HL-60/S4 treated with retinoic acid at 250 ng/mL for 4 days and 3 days (cell line): Measurements from ENCODE around the gene AFDN.

ENCODE experiments used
- in situ Hi-C: fragments of 300-500 bp; cut with MboI; formaldehyde crosslinking; loops from 2 replicates; pipeline ENCODE4 v1.7.0; 2022; ENCODE audit warnings: low sequenced_read_pairs

AFDN gene

GRCh38 chr6:167976708-167977107 is 150.0 kb downstream of the AFDN start:
- in situ Hi-C loops, result no loop called here

DNA sequence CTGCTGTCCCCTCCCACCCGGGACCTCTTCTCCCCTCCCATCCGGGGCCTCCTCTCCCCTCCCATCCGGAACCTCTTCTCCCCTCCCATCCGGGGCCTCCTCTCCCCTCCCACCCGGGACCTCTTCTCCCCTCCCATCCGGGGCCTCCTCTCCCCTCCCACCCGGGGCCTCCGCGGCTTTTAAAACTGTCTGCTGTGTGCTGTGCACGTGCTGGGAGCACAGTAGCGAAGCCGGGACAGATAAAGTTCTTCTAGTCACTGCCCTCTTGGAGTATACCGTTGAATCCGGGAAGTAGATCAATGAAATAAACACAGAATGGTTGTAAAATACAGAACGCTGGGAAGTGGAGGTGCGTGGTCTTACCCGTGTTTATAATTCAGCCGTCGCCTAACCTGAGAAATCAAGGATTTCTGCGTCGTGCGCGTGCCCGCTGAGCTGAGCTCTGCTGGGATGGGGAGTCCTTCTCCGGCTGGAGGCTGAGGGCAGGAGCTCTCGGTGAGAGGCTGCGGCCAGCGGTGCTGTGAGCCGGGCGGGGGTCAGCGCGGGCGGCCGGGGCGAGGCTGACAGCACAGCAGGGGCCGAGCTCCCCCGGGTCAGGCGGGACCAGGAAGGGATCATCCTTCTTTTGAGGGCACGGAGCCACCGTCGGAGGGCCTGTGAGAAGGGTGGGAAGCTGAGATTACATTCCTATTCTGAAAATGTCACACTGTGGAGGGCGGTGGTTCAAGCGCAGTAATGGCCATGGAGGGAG is 151.2 kb downstream of the AFDN start:
- in situ Hi-C loops, result no loop called here

DNA sequence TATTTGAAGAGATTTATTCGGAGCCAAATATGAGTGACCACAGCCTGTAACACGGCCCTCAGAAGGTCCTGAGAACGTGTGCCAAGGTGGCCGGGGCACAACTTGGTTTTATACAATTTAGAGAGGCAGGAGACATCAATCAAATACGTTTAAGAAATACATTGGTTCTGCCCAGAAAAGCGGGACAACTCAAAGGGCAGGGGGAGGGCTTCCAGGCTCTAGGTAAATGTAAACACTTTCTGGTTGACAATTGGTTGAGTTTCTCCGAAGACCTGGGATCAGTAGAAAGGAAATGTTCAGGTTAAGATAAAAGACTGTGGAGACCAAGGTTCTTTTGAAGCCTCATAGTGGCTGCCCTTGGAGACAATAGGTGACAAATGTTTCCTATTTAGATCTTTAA is 151.9 kb downstream of the AFDN start:
- in situ Hi-C loops, result no loop called here

DNA sequence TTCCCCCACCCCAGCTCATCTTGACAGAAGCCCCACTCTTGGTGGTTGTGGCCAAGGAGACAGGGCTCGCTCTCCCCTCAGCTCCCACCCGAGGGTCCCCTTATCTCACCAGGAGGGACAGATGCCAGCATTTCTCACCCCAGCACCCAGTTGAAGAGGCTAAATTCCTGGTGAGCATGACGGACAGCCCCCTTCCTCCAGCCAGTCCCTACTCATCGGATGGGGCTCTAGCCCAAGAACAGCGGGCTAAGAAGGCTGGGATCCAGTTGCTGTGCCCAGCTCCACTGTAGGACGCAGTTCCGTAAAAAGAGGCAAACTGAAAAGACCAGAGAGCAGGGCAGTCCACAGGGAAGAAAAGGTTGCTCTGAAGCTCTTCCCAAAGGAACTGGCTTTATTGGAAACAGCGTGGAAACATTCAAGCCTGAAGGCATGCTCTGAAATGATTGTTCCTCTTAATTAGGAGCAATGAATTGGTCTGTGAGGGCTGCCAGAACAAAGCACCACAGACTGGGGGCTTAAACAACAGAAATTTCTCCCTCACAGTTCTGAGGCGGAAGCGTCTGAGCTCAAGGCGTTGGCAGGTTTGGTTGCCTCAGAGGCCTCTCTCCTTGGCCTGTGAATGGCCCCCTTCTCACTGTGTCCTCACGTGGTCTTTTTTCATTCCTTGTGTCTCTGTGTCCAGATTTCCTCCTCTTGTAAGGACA is 152.9 kb downstream of the AFDN start:
- in situ Hi-C loops, result no loop called here

DNA sequence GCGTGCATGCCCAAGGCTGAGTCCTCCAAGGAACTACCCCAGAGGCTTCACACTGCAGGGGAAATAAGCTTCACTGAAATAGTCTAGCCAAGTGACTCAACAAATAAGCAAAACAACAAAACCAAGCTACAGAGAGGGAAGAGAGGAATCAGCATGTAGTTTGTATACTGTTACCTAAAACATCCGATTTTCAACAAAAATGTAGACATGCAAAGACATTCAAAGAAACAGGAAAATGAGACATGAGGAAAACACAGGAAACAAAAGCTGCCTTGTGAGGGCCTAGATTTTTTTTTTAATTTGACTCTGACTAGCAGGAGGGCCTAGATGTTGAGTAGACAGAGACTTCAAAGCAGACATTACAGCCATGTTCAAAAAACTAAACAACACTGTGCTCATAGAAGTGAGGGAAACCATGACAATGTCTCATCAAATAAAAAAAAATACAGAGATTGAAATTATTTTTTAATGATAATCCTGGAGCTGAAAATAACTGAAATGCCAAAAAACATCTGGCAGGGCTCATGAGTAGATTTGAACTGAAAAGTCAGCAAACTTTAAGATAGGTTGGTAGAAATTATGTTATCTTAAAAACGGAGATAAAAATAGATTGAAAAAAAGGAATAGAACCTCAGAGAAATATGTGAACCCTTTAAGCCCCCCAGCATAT is 154.3 kb downstream of the AFDN start:
- in situ Hi-C loops, result no loop called here

DNA sequence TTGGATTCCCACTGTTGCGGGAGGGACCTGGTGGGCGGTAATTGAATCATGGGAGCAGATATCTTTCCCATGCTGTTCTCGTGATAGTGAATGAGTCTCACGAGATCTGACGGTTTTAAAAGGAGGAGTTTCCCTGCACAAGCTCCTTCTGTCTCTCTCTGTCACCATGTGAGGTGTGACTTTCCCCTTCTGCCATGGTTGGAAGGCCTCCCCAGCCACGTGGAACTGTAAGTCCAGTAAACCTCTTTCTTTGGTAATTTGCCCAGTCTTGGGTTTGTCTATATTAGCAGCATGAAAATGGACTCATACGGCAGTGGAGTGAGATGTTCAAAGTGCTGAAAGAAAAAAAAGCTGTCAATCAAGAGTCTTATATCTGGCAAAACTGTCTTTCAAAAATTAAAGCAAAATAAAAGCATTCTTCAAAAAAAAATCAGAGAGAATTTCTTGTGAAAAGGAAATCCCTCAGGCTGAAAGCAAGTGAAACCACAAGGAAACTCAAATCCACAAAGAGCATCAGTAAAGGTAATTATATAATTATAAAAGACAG is 155.3 kb downstream of the AFDN start:
- in situ Hi-C loops, result no loop called here

- in situ Hi-C loops, result no loop called here
Measured at GRCh38 chr6:167984144-167984719, 157.5 kb downstream of the AFDN start.

DNA sequence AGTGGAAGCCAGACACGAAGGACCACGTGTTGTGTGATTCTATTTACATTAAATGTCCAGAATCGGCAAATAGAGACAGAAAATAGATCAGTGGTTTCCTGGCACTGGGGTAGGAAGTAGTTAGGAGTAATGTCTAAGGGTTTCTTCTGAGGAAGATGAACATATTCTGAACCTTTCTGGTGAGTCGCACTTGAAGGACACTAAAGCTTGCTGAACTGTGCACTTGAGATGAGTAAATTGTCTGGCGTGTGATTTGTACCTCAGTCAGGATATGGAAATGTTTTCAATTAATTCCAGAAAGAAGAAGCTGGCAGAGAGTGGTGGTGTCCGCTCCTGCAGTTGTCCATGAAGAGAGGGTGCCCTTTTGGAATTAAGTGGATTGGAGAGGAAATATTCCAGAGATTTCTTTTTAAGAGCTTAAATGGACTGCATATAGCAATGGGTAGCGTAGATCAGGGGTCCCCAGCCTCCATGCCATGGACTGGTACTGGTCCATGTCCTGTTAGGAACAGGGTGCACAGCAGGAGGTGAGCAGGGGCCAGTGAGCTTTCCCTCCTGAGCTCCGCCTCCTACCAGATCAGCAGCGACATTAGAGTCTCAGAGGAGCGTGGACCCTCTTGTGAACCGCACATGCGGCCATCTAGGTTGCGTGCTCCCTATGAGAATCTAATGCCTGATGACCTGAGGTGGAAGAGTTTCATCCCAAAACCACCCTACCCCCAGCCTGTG is 158.3 kb downstream of the AFDN start:
- in situ Hi-C loops, result no loop called here

GRCh38 chr6:167985911-167986595 is 159.3 kb downstream of the AFDN start:
- in situ Hi-C loops, result no loop called here

DNA sequence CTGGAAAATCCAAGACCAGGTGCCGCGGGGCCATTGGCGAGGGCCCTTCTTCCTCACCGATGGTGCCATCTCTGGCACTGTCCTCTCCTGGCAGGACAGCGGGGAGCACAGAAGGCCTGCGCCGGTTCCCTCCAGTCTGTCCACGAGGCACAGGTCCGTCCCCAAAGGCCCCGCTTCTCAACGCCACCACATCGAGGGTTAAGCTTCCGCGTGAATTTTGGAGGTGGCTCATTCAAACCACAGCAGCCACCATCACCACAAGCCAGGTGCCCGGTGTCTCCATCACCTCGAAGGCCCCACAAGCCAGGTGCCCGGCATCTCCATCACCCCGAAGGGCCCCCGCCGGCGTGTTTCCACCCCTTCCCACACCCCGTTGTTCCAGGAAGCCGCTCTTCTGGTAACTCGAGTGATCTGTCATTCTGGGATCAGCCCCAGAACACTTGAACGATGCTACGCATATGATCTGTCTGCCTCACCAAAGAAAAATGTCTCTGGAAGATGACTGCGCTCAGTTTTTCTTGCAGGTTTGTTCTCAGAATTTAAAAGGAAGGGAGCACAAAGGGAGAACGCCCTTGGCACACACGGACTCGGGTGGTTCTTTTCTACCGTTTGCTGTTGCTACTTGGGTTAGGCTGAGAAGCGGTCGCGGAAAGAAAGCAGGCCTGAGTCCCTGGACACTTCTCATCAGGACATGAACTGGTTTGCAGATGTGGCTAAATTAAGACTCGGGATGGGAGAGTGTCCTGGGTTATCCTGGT is 160.9 kb downstream of the AFDN start:
- in situ Hi-C loops, result no loop called here

DNA sequence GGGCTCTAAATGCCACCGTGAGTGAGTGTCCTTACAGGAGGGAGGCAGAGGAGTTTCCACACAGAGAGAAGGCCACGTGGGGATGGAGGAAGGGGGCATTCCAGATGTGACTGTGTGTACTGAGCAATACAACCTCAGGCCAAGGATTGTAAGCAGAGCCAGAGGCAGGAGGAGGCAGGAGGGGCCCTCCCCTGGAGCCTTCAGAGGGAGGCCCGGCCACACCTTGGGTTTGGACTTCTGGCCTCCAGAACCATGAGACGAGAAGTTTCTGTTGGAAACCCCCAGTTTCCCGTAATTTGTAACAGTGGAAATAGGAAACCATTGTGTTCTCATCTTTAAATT is 161.4 kb downstream of the AFDN start:
- in situ Hi-C loops, result no loop called here

- in situ Hi-C loops, result no loop called here
Measured at GRCh38 chr6:167988945-167989841, 162.5 kb downstream of the AFDN start.

DNA sequence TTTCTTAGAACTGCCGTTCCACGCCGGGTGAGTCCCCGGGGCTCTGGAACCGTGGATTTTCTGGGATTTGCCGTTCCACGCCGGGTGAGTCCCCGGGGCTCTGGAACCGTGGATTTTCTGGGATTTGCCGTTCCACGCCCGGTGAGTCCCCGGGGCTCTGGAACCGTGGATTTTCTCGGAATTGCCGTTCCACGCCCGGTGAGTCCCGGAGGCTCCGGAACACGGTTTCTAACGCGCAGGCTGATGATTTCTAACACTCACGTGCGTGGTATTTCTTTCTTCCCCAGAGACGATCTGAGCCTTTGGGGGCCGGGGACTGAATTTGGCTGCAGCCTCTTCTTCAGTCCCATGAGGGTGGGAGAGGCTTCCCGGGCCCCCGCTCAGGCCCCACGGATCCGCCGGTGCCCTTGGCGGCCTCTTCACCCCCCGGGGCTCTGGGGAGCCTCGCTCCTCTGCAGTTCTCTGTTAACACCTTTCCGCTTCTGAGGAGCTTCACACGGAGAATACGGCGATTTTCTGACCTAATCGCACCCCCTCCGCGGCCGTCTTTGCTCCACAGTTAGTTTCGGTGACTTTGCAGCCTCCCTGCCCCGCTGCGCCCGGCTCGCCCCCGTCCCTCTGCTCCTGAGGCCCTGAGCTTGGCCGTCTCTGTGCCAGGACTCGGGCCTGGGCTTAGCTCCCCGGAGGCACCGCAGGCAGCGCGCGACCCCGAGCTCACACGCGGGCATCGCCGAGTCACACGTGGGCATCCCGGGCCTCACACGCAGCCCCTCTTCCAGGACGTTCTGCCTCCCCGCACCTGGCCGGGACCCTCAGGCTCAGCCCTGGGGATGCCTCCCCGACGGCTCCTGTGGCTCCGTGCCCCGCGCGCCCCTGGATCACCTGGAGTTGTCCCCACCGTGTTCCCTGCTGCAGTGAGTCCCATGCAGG is 163.6 kb downstream of the AFDN start:
- in situ Hi-C loops, result no loop called here

DNA sequence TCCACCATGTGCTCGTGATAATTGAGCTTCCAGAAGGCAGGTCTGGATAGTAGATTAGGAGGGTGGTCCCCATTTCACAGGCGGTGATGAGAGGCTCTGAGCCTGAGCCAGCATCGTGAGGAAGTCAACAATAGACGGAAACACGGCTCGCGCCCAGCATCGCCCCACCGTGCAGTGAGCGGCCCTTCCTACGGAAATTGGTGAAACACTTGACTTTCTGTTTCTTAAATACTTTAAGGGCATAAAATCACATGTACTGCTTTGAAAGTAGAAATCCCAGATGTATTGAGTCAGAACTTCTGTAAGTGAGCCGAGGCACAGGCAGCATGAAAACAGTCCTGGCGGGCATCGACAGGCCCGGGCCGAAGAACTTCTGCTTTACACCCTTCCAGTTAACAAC is 166.5 kb downstream of the AFDN start:
- in situ Hi-C loops, result no loop called here

- in situ Hi-C loops, result no loop called here
Measured at GRCh38 chr6:167993831-167994230, 167.1 kb downstream of the AFDN start.

- in situ Hi-C loops, result no loop called here
Measured at GRCh38 chr6:167995302-167995701, 168.6 kb downstream of the AFDN start.

GRCh38 chr6:167995731-167996151 is 169.0 kb downstream of the AFDN start:
- in situ Hi-C loops, result no loop called here
